Caco-2 (cell line): ENCODE results near the gene LRPAP1. TPM values are rescaled to one million over a fixed set of nuclear protein-coding genes. Genes with fewer than 3 reads are reported as not detected.

Source experiments
- BruUV-seq: library from RNA; stranded (reverse); fragments of 400-500 nt; replicated peaks from 2 replicates; lab custom pipeline; 2021; lab: Mats Ljungman, UMichigan
- CTCF ChIA-PET: fragments of 300-600 bp; sonication (Branson Sonifier 250); formaldehyde crosslinking; loops from one replicate; lab custom pipeline; 2022; ENCODE audit warnings: antibody characterized with exemption; lab: Charles Lee
- POLR2A ChIA-PET: fragments of 300-600 bp; sonication (Branson Sonifier 250); formaldehyde crosslinking; loops from one replicate; lab custom pipeline; 2022; ENCODE audit warnings: antibody characterized with exemption; lab: Charles Lee
- DNase-seq, 2 experiments: peaks; one replicate each; pipeline versions ENCODE4 v3.0.0 to v3.0.0-alpha.2; 2020 to 2022
- H3K27me3 ChIP-seq: replicated peaks from 2 replicates; pipeline ENCODE4 v1.6.0; 2011; ENCODE audit warnings: low read length; ENCODE audit not compliant: control insufficient read depth, insufficient read depth
- H3K36me3 ChIP-seq: 2 replicates; pipeline ENCODE4 v1.5.1; 2011; ENCODE audit warnings: low read length; ENCODE audit not compliant: control insufficient read depth, insufficient read depth
- H3K4me1 ChIP-seq: fragments of 250-450 bp; sonication (Bioruptor Pico); 2 replicates; pipeline ENCODE4 v1.5.1; 2020; ENCODE audit warnings: mild to moderate bottlenecking
- H3K4me3 ChIP-seq: 2 replicates; pipeline ENCODE4 v1.5.1; 2011; ENCODE audit warnings: low read depth, mild to moderate bottlenecking, control low read depth, low read length
- H3K9me3 ChIP-seq: fragments of 250-450 bp; sonication (Bioruptor Pico); 2 replicates; pipeline ENCODE4 v1.5.1; 2020; ENCODE audit warnings: mild to moderate bottlenecking, moderate library complexity
- H3K27ac Mint-ChIP-seq: one replicate; pipeline ENCODE4 v1.8.0; 2022; ENCODE audit warnings: mixed read lengths; ENCODE audit not compliant: unreplicated experiment
- H3K27me3 Mint-ChIP-seq: one replicate; pipeline ENCODE4 v1.8.0; 2022; ENCODE audit warnings: mixed read lengths; ENCODE audit not compliant: insufficient read depth, unreplicated experiment
- H3K36me3 Mint-ChIP-seq: one replicate; pipeline ENCODE4 v1.8.0; 2022; ENCODE audit warnings: mild to moderate bottlenecking, mixed read lengths; ENCODE audit not compliant: insufficient read depth, unreplicated experiment
- H3K4me1 Mint-ChIP-seq: one replicate; pipeline ENCODE4 v1.8.0; 2022; ENCODE audit warnings: low read depth, mixed read lengths; ENCODE audit not compliant: unreplicated experiment
- H3K4me3 Mint-ChIP-seq: one replicate; pipeline ENCODE4 v1.8.0; 2022; ENCODE audit warnings: mild to moderate bottlenecking, moderate library complexity, mixed read lengths; ENCODE audit not compliant: unreplicated experiment
- H3K9me3 Mint-ChIP-seq: one replicate; pipeline ENCODE4 v1.8.0; 2022; ENCODE audit warnings: mixed read lengths; ENCODE audit not compliant: unreplicated experiment
- CTCF ChIP-seq, 2 experiments: fragments of 200-600 bp in 1 of 2; IDR thresholded peaks; 1 replicate in 1 of 2; 2 replicates in 1 of 2; pipeline versions ENCODE4 v1.5.1 to v1.8.0; 2011 to 2022; ENCODE audit warnings: antibody characterized with exemption in 1 of 2, control low read depth in 1 of 2, inconsistent platforms in 1 of 2, low read depth in 1 of 2, low read length in 1 of 2, mild to moderate bottlenecking in 1 of 2, moderate library complexity in 1 of 2; ENCODE audit not compliant: insufficient read depth in 1 of 2, severe bottlenecking in 1 of 2, unreplicated experiment in 1 of 2
- intact Hi-C: fragments of 100-400 bp; cut with micrococcal nuclease; formaldehyde crosslinking; loops from one replicate; pipeline ENCODE4 v1.10.0; 2022; ENCODE audit not compliant: unreplicated experiment
- total RNA-seq: library from RNA; stranded (reverse); gene quantifications from 2 replicates; pipeline ENCODE4 v1.2.3, GENCODE V29; 2022

The LRPAP1 gene
- total RNA-seq, 1 experiment from 2014 or later: 224 TPM

- Mint-ChIP-seq H3K9me3 (no peaks in the 10 kb centered on the region), H3K27me3 (no peaks in the 10 kb centered on the region), H3K27ac (no peak overlapping the region), H3K4me1 (no peaks in the 10 kb centered on the region), H3K4me3 (no peak overlapping the region), H3K36me3 (no peaks in the 10 kb centered on the region)
- no peak for DNase-seq
- Histone ChIP-seq H3K36me3 (no peaks in the 10 kb centered on the region), H3K4me1 (peaks cover 5% of the 10 kb centered on the region; the same call in 1 of the 2 replicates), H3K4me3 (no peak overlapping the region), H3K9me3 (no peaks in the 10 kb centered on the region), H3K27me3 (no peaks in the 10 kb centered on the region)
- ChIA-PET POLR2A (no interaction called here), CTCF (no interaction called here)
- BruUV-seq: no TSS peak
- TF ChIP-seq CTCF (IDR thresholded peaks at IDR 0.05; ENCODE audit: insufficient read depth in 1 of 2, low read depth in 1 of 2, low read length in 1 of 2, severe bottlenecking in 1 of 2, unreplicated experiment in 1 of 2): no peak
- intact Hi-C loops: no loop called here
These were observed 67.1 kb downstream of the LRPAP1 start for GRCh38 chr4:3464911-3465697.

GRCh38 chr4:3464349-3464905 lies 67.8 kb downstream of the LRPAP1 start:
- no peak overlapping the region for H3K4me3 ChIP-seq
- CTCF ChIA-PET: no interaction called here
- no peak overlapping the region for H3K27ac Mint-ChIP-seq

More at GRCh38 chr4:3464349-3464905, 67.8 kb downstream of the LRPAP1 start:
- peaks cover 5% of the 10 kb centered on the region; the same call in 1 of the 2 replicates for H3K4me1 ChIP-seq
- no peaks in the 10 kb centered on the region for H3K36me3 ChIP-seq
- H3K4me1 Mint-ChIP-seq: no peaks in the 10 kb centered on the region
- intact Hi-C loops: no loop called here
- H3K27me3 Mint-ChIP-seq: no peaks in the 10 kb centered on the region
- TF ChIP-seq CTCF (IDR thresholded peaks at IDR 0.05; ENCODE audit: insufficient read depth in 1 of 2, low read depth in 1 of 2, low read length in 1 of 2, severe bottlenecking in 1 of 2, unreplicated experiment in 1 of 2): no peak
- no peaks in the 10 kb centered on the region for H3K9me3 Mint-ChIP-seq
- no TSS peak for BruUV-seq
- H3K4me3 Mint-ChIP-seq: no peak overlapping the region
- no peak for DNase-seq
- H3K27me3 ChIP-seq: no peaks in the 10 kb centered on the region
- no peaks in the 10 kb centered on the region for H3K36me3 Mint-ChIP-seq
- POLR2A ChIA-PET: no interaction called here
- H3K9me3 ChIP-seq: no peaks in the 10 kb centered on the region
